Body of pancreas (tissue), 4 donors: ENCODE results near the gene SLC47A2.

ENCODE experiments used
- CTCF ChIP-seq, 7 experiments: fragments of 450-650 bp in 4 of 7; fragments of 200-600 bp in 3 of 7; sonication (generic) in 3 of 7; IDR thresholded peaks; one replicate each; pipeline ENCODE4 v1.5.1; 2016 to 2019; ENCODE audit warnings: antibody characterized with exemption in 7 of 7
- POLR2A ChIP-seq, 3 donors: fragments of 450-650 bp; IDR thresholded peaks; one replicate each; pipeline ENCODE4 v1.6.1; 2016; ENCODE audit warnings: antibody characterized with exemption in 3 of 3, mild to moderate bottlenecking in 2 of 3

DNA sequence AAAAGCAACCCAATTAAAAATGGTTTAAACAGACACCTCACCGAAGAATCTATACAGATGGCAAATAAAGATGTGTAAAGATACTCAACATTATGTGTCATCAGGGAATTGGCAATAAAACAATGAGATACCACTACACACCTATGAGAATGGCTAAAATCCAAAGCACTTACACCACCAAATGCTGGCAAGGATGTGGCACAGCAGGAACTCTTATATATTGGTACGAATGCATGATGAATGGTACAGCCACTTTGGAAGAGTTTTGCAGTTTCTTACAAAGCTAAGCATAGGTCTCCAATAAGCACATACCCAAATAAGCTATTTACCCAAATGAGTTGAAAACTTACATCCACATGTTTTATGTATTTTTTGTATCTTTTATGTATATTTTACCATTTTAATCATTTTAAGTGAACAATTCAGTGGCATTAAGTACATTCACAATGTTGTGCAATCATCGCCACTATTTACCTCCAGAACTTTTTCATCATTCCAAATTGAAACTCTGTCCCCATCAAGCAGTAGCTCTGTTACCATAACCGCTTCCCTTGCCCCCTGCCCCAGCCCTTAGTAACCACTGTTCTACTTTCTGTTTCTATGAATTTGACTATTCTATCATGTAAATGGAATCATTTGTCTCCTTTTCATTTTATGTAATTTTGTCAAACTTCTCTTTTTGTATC, 74.6 kb downstream of the SLC47A2 start:
- no peak for TF ChIP-seq CTCF (IDR thresholded peaks at IDR 0.05)
- no peak for TF ChIP-seq POLR2A (IDR thresholded peaks at IDR 0.05)
